Measurements from ENCODE around the gene GALNT9. TPM values are rescaled to one million over a fixed set of nuclear protein-coding genes. Genes with fewer than 3 reads are reported as not detected.

The GALNT9 gene
- total RNA-seq, 1 experiment from 2014 or later = 0.44 TPM

- Histone ChIP-seq H3K9me2 (replicated peaks; ENCODE audit: low read length) (no peaks in the 10 kb centered on the region), H3K9me3 (ENCODE audit: low read length) (no peaks in the 10 kb centered on the region), H3K4me3 (ENCODE audit: low read length) (peak overlapping the region; percentile 35; the same call in 1 of the 2 replicates), H3K36me3 (ENCODE audit: low read depth, low read length) (no peaks in the 10 kb centered on the region), H2AFZ (ENCODE audit: low read length) (peak overlapping the region; percentile 24), H3K79me2 (ENCODE audit: low read length) (no peaks in the 10 kb centered on the region), H3K27ac (ENCODE audit: low read length) (peak overlapping the region; percentile 70), H3K4me2 (ENCODE audit: low read length) (peak overlapping the region; percentile 72), H3K4me1 (ENCODE audit: insufficient read depth, low read length) (peaks cover 53% of the 10 kb centered on the region), H3F3A (ENCODE audit: low read length, unreplicated experiment) (no peaks in the 10 kb centered on the region), H3K27me3 (ENCODE audit: low read length) (no peaks in the 10 kb centered on the region), H4K20me1 (ENCODE audit: low read length) (no peaks in the 10 kb centered on the region), H3K9ac (ENCODE audit: low read length) (peak overlapping the region; percentile 29)
- TSS peak; percentile 36 for BruUV-seq (replicated peaks)
- TF ChIP-seq EZH2 (IDR thresholded peaks at IDR 0.05; ENCODE audit: low read length, unreplicated experiment) (no peak), CTCF (conservative IDR thresholded peaks at IDR 0.05; ENCODE audit: low read depth, low read length) (peak; percentile 81), EZH2phosphoT487 (IDR thresholded peaks at IDR 0.05; ENCODE audit: borderline replicate concordance, low read length) (no peak)
- intact Hi-C loops (cut with micrococcal nuclease) = loop anchor here (10.0 kb wide), 1 partner anchor 111 kb away; no protein-coding TSS in a partner anchor
- CTCF ChIA-PET = interaction anchor here (0.6 to 1.9 kb wide), 4 partner anchors 44 to 131 kb away, joined by 3 to 9 read pairs (median 6); no protein-coding TSS in a partner anchor
- peak; percentile 25 for ATAC-seq
- POLR2A ChIA-PET (ENCODE audit: unreplicated experiment) = interaction anchor here (0.6 kb wide), 2 partner anchors 106 to 236 kb away, joined by 3 to 5 read pairs; no protein-coding TSS in a partner anchor
- peak; percentile 62 for DNase-seq
Measured at GRCh38 chr12:132284071-132284826, 45.1 kb downstream of the GALNT9 start.

GRCh38 chr12:132282950-132283771 is 46.2 kb downstream of the GALNT9 start:
- ATAC-seq = no peak
- peak; percentile 51 for DNase-seq
- no peaks in the 10 kb centered on the region for H4K20me1 ChIP-seq (ENCODE audit: low read length)
- H3K9me2 ChIP-seq (replicated peaks; ENCODE audit: low read length) = no peaks in the 10 kb centered on the region
- intact Hi-C loops (cut with micrococcal nuclease) = loop anchor here (10.0 kb wide), 1 partner anchor 112 kb away; no protein-coding TSS in a partner anchor
- peak overlapping the region; percentile 19; the same call in 1 of the 2 replicates for H3K27ac ChIP-seq (ENCODE audit: low read length)
- no peaks in the 10 kb centered on the region for H3K36me3 ChIP-seq (ENCODE audit: low read depth, low read length)
- no peak for TF ChIP-seq EZH2phosphoT487 (IDR thresholded peaks at IDR 0.05; ENCODE audit: borderline replicate concordance, low read length)
- no peak for TF ChIP-seq CTCF (conservative IDR thresholded peaks at IDR 0.05; ENCODE audit: low read depth, low read length)
- TF ChIP-seq EZH2 (IDR thresholded peaks at IDR 0.05; ENCODE audit: low read length, unreplicated experiment) = no peak
- no peak overlapping the region for H2AFZ ChIP-seq (ENCODE audit: low read length)
- ChIA-PET CTCF (no interaction called here), POLR2A (ENCODE audit: unreplicated experiment) (no interaction called here)
- no peaks in the 10 kb centered on the region for H3K9me3 ChIP-seq (ENCODE audit: low read length)
- no peaks in the 10 kb centered on the region for H3K79me2 ChIP-seq (ENCODE audit: low read length)
- no peaks in the 10 kb centered on the region for H3K27me3 ChIP-seq (ENCODE audit: low read length)
- H3K4me1 ChIP-seq (ENCODE audit: insufficient read depth, low read length) = peaks cover 46% of the 10 kb centered on the region
- no peak overlapping the region for H3K4me3 ChIP-seq (ENCODE audit: low read length)
- H3F3A ChIP-seq (ENCODE audit: low read length, unreplicated experiment) = no peaks in the 10 kb centered on the region
- no TSS peak for BruUV-seq (replicated peaks)
- H3K4me2 ChIP-seq (ENCODE audit: low read length) = peak overlapping the region; percentile 72
- H3K9ac ChIP-seq (ENCODE audit: low read length) = peak overlapping the region; percentile 19; the same call in 1 of the 2 replicates
